H4 (cell line): Measurements from ENCODE around the gene NR3C1. TPM values are rescaled to one million over a fixed set of nuclear protein-coding genes. Genes with fewer than 3 reads are reported as not detected.

Experiments
- DNase-seq: peaks from one replicate; pipeline ENCODE4 v3.0.0-alpha.2; 2015; ENCODE audit warnings: low spot score
- total RNA-seq: library from RNA; depleted of rRNA; stranded (reverse); fragments of >200 nt; shearing (Covaris generic); gene quantifications from 2 replicates; pipeline ENCODE4 v1.2.3, GENCODE V29; 2014

The NR3C1 gene
- total RNA-seq, 1 experiment from 2014 or later = 55.5 TPM

DNA sequence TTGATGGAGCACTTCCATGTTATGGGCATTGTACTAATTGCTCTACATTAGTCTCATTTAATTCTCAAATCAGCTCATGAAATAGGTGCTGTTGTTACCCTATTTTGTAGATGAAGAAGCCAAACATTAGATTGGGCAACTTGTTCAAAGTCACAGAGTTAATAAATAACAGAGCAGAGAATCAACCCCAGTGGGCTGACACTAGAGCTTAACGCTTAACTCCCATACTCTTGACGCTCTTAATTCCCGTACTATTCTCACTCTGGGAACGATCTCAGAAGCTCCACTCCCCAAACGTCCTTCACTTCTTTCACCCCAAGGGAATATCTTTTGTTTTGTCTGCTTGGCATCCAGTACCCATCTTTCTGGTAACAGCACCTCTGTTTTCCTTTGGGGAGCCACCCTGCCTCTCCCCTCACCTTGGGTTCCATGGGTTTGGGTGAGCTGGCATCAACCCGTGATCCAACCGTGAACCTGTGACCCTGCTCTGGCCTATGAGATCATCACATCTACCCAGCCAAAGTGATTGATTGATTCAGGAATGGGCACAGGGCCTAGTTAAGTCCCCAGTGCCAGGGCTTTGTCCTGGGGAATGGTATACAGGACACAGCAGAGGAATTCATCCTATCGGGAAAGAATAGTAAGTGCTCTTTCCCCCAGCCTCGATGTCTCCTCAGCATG is 169.2 kb downstream of the NR3C1 start:
- no peak for DNase-seq

GRCh38 chr5:143233031-143233430 is 170.5 kb downstream of the NR3C1 start:
- no peak for DNase-seq

DNA sequence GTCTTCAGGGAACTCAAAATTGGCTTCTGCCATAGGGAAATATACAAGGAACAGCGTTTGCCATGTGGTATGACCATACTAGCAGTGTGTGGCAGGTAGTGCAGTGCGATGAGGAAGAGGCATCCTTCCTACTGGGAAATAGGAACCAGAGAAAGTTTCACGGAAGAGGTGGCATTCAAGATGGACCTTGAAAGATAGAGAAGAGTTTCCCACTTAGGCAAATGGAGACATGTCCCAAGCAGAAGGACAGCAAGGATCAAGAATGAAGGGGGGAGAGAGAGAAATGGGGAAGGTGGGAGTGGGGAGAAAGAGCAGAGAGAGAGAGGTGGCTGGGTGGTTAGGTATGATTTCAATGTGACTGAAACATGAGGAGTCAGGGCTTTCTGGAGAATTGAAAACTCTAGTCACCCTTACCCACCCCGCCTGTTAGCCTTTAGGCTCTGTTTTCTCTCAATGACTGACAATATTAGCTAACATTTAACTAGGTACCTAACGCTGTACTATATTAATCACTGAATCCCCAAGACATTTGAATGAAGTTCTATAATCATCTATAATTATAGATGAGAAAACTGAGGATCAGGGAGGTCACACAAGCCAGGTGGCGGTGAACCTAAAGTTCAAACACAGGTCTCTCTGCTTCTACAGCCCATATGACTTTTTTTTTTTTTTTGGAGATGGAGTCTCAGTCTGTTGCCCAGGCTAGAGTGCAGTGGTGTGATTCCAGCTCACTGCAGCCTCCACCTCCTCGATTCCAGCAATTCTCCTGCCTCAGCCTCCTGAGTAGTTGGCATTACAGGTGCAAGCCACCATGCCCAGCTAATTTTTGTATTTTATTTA is 171.3 kb downstream of the NR3C1 start:
- no peak for DNase-seq

GRCh38 chr5:143231416-143231815 is 172.1 kb downstream of the NR3C1 start:
- DNase-seq = no peak

GRCh38 chr5:143230676-143230996 is 172.8 kb downstream of the NR3C1 start:
- DNase-seq = no peak

GRCh38 chr5:143229896-143230675 is 173.4 kb downstream of the NR3C1 start:
- no peak for DNase-seq

- DNase-seq = no peak
These were observed 174.0 kb downstream of the NR3C1 start for GRCh38 chr5:143229426-143229895.

DNA sequence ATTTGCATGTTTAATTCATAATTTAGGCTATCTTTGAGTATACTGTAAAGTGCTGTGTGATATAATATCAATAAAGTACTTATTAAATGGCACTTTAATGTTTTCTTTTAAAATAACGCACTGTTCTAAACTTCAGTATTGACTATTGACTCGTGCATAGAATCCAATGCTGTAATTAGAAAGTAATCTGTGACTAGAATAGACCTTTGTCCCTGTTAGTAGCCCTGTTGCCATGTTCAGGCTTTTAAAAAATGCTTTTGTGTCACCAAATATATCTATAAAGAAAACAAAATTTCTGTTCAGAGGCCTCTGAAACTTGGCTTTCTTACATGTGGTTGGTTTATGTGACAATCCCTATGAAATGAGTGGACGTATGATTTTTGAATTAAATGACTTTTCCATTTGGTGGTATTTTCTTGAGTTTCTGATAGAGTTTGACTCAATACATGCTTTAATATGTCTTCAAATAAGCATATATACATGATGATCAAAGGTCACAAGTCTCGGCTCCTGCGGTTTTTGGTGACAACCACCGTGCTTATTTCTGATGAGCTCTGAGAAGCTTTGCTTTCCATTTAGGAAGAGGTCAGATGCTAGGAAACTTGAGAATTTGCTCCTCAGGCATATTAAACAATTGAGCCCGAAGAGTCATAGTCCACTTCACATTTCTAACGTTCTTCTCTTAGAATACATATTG is 174.7 kb downstream of the NR3C1 start:
- DNase-seq = no peak
